Loucy (cell line): Measurements from ENCODE around the gene MPZL3.

Source experiments
- CTCF ChIP-seq: fragments of 200-600 bp; sonication (generic); conservative IDR thresholded peaks from 2 replicates; pipeline ENCODE4 v1.5.1; 2014; ENCODE audit warnings: mild to moderate bottlenecking, antibody characterized with exemption, low read length
- EZH2phosphoT487 ChIP-seq: fragments of 200-600 bp; IDR thresholded peaks from 2 replicates; pipeline ENCODE4 v1.6.1; 2018; ENCODE audit warnings: antibody characterized with exemption, mild to moderate bottlenecking, moderate library complexity, borderline replicate concordance

GRCh38 chr11:118294053-118294452 lies 41.9 kb upstream of the MPZL3 start:
- TF ChIP-seq CTCF (no peak), EZH2phosphoT487 (no peak)
